ENCODE data around the gene EPHB2. TPM values are rescaled to one million over a fixed set of nuclear protein-coding genes. Genes with fewer than 3 reads are reported as not detected.
A peak's percentile ranks its signal among the peaks of the same experiment; 100 is the strongest.

The EPHB2 gene
- polyA plus RNA-seq, 4 donors: 1.1 to 52.5 (median 15.8) TPM

DNA sequence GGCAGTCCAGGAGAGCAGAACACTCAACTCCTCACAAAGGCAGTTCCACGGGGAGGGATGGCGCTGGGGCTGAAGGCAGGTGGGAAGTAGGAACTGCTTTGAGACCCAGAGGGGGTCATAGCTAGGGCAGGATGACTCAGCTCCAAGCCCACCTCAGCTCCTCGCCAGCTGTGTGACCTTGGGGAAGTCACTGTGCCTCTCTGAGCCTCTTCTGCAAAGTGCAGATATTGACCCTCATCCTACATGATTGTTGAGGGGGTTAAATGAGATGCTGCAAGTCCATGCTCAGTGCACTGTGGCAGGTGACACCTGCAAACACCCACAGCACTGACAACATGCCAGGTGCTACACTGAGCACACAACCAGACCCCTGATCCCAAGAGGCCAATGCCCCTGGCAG, 168.8 kb downstream of the EPHB2 start:
- no peaks in the 10 kb centered on the region for H3K27me3 ChIP-seq (ENCODE audit: control insufficient read depth in 3 of 3, insufficient read depth in 3 of 3, low read length in 3 of 3)
- DNase-seq (no peak), FAIRE-seq (no peak)
- H3K9me3 ChIP-seq (ENCODE audit: control insufficient read depth in 2 of 2, insufficient read depth in 1 of 2, low read depth in 1 of 2, low read length in 1 of 2): no peaks in the 10 kb centered on the region
- WGBS, 3 donors: 54 to 63% (median 56%) methylated on average over 3 of the region's 3 CpGs
- H3K4me3 ChIP-seq (ENCODE audit: low read depth in 1 of 3, low read length in 3 of 3): no peak overlapping the region
- H3K36me3 ChIP-seq (ENCODE audit: control insufficient read depth in 3 of 3, insufficient read depth in 2 of 3, low read depth in 1 of 3, low read length in 3 of 3): peaks cover 0 to 86% (median 0%) of the 10 kb centered on the region in 3 donors
- H3K27ac ChIP-seq (ENCODE audit: low read depth in 1 of 3, low read length in 2 of 3): no peak overlapping the region
- no peaks in the 10 kb centered on the region for H3K4me1 ChIP-seq (ENCODE audit: control insufficient read depth in 3 of 3, insufficient read depth in 2 of 3, low read depth in 1 of 3, low read length in 2 of 3)

- H3K4me3 ChIP-seq (ENCODE audit: low read depth in 1 of 3, low read length in 3 of 3): no peak overlapping the region
- FAIRE-seq (no peak), DNase-seq (no peak)
- peaks cover 0 to 88% (median 0%) of the 10 kb centered on the region in 3 donors for H3K36me3 ChIP-seq (ENCODE audit: control insufficient read depth in 3 of 3, insufficient read depth in 2 of 3, low read depth in 1 of 3, low read length in 3 of 3)
- no peaks in the 10 kb centered on the region for H3K4me1 ChIP-seq (ENCODE audit: control insufficient read depth in 3 of 3, insufficient read depth in 2 of 3, low read depth in 1 of 3, low read length in 2 of 3)
- H3K9me3 ChIP-seq (ENCODE audit: control insufficient read depth in 2 of 2, insufficient read depth in 1 of 2, low read depth in 1 of 2, low read length in 1 of 2): no peaks in the 10 kb centered on the region
- no peak overlapping the region for H3K27ac ChIP-seq (ENCODE audit: low read depth in 1 of 3, low read length in 2 of 3)
- WGBS, 3 donors: 62 to 68% (median 65%) methylated on average over 5 of the region's 5 CpGs
- H3K27me3 ChIP-seq (ENCODE audit: control insufficient read depth in 3 of 3, insufficient read depth in 3 of 3, low read length in 3 of 3): no peaks in the 10 kb centered on the region
Measured at GRCh38 chr1:22880174-22880601, 169.5 kb downstream of the EPHB2 start.

GRCh38 chr1:22883406-22883805, 172.8 kb downstream of the EPHB2 start:
- 85 to 92% (median 90%) methylated on average over 11 of the region's 11 CpGs for WGBS, 3 donors
- DNase-seq: no peak
- no peak overlapping the region for H3K27ac ChIP-seq (ENCODE audit: low read depth in 1 of 3, low read length in 2 of 3)
- H3K4me1 ChIP-seq (ENCODE audit: control insufficient read depth in 3 of 3, insufficient read depth in 2 of 3, low read depth in 1 of 3, low read length in 2 of 3): no peaks in the 10 kb centered on the region
- H3K9me3 ChIP-seq (ENCODE audit: control insufficient read depth in 2 of 2, insufficient read depth in 1 of 2, low read depth in 1 of 2, low read length in 1 of 2): no peaks in the 10 kb centered on the region
- no peak overlapping the region for H3K4me3 ChIP-seq (ENCODE audit: low read depth in 1 of 3, low read length in 3 of 3)
- FAIRE-seq: no peak
- H3K36me3 ChIP-seq (ENCODE audit: control insufficient read depth in 3 of 3, insufficient read depth in 2 of 3, low read depth in 1 of 3, low read length in 3 of 3): peaks cover 0 to 82% (median 0%) of the 10 kb centered on the region in 3 donors
- H3K27me3 ChIP-seq (ENCODE audit: control insufficient read depth in 3 of 3, insufficient read depth in 3 of 3, low read length in 3 of 3): no peaks in the 10 kb centered on the region

- no peak for DNase-seq
- H3K4me3 ChIP-seq (ENCODE audit: low read depth in 1 of 3, low read length in 3 of 3): no peak overlapping the region
- H3K36me3 ChIP-seq (ENCODE audit: control insufficient read depth in 3 of 3, insufficient read depth in 2 of 3, low read depth in 1 of 3, low read length in 3 of 3): peaks cover 0 to 71% (median 0%) of the 10 kb centered on the region in 3 donors
- H3K27me3 ChIP-seq (ENCODE audit: control insufficient read depth in 3 of 3, insufficient read depth in 3 of 3, low read length in 3 of 3): no peaks in the 10 kb centered on the region
- H3K4me1 ChIP-seq (ENCODE audit: control insufficient read depth in 3 of 3, insufficient read depth in 2 of 3, low read depth in 1 of 3, low read length in 2 of 3): no peaks in the 10 kb centered on the region
- no peak for FAIRE-seq
- H3K27ac ChIP-seq (ENCODE audit: low read depth in 1 of 3, low read length in 2 of 3): no peak overlapping the region
- H3K9me3 ChIP-seq (ENCODE audit: control insufficient read depth in 2 of 2, insufficient read depth in 1 of 2, low read depth in 1 of 2, low read length in 1 of 2): no peaks in the 10 kb centered on the region
- 57 to 77% (median 57%) methylated on average over 16 of the region's 16 CpGs for whole genome bisulfite sequencing, 3 donors
Measured at GRCh38 chr1:22884806-22885530, 174.3 kb downstream of the EPHB2 start.

DNA sequence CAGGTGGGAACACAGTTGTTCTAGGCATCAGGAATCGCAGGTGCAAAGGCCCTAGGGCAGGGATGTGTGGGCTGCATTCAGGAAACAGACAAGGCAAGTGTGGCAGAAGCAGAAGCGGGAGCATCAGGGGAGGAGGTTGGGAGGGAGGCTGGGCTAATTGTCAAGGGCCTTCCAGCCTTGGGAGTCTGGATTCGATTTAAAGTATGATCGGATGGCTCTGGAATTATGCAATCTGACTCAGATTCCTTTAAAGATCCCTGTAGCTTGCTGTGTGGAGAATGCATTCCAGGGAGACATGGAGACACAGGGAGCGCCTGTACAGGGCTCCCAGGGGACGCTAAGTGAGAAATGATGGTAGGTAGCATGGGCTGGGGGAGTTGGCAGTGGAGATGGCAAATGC, 175.6 kb downstream of the EPHB2 start:
- Histone ChIP-seq H3K27me3 (ENCODE audit: control insufficient read depth in 3 of 3, insufficient read depth in 3 of 3, low read length in 3 of 3) (no peaks in the 10 kb centered on the region), H3K27ac (ENCODE audit: low read depth in 1 of 3, low read length in 2 of 3) (no peak overlapping the region), H3K36me3 (ENCODE audit: control insufficient read depth in 3 of 3, insufficient read depth in 2 of 3, low read depth in 1 of 3, low read length in 3 of 3) (peaks cover 0 to 67% (median 0%) of the 10 kb centered on the region in 3 donors), H3K4me1 (ENCODE audit: control insufficient read depth in 3 of 3, insufficient read depth in 2 of 3, low read depth in 1 of 3, low read length in 2 of 3) (no peaks in the 10 kb centered on the region), H3K9me3 (ENCODE audit: control insufficient read depth in 2 of 2, insufficient read depth in 1 of 2, low read depth in 1 of 2, low read length in 1 of 2) (no peaks in the 10 kb centered on the region), H3K4me3 (ENCODE audit: low read depth in 1 of 3, low read length in 3 of 3) (no peak overlapping the region)
- FAIRE-seq (no peak), DNase-seq (no peak)
- WGBS, 3 donors: 68 to 84% (median 80%) methylated on average over 6 of the region's 6 CpGs

- DNase-seq: no peak
- Histone ChIP-seq H3K4me1 (ENCODE audit: control insufficient read depth in 3 of 3, insufficient read depth in 2 of 3, low read depth in 1 of 3, low read length in 2 of 3) (no peaks in the 10 kb centered on the region), H3K36me3 (ENCODE audit: control insufficient read depth in 3 of 3, insufficient read depth in 2 of 3, low read depth in 1 of 3, low read length in 3 of 3) (peaks cover 0 to 67% (median 0%) of the 10 kb centered on the region in 3 donors), H3K4me3 (ENCODE audit: low read depth in 1 of 3, low read length in 3 of 3) (no peak overlapping the region), H3K27me3 (ENCODE audit: control insufficient read depth in 3 of 3, insufficient read depth in 3 of 3, low read length in 3 of 3) (no peaks in the 10 kb centered on the region), H3K27ac (ENCODE audit: low read depth in 1 of 3, low read length in 2 of 3) (no peak overlapping the region), H3K9me3 (ENCODE audit: control insufficient read depth in 2 of 2, insufficient read depth in 1 of 2, low read depth in 1 of 2, low read length in 1 of 2) (no peaks in the 10 kb centered on the region)
- no peak for FAIRE-seq
- 79 to 81% (median 80%) methylated on average over 7 of the region's 7 CpGs for WGBS, 3 donors
Measured at GRCh38 chr1:22887491-22887890, 176.9 kb downstream of the EPHB2 start.

DNA sequence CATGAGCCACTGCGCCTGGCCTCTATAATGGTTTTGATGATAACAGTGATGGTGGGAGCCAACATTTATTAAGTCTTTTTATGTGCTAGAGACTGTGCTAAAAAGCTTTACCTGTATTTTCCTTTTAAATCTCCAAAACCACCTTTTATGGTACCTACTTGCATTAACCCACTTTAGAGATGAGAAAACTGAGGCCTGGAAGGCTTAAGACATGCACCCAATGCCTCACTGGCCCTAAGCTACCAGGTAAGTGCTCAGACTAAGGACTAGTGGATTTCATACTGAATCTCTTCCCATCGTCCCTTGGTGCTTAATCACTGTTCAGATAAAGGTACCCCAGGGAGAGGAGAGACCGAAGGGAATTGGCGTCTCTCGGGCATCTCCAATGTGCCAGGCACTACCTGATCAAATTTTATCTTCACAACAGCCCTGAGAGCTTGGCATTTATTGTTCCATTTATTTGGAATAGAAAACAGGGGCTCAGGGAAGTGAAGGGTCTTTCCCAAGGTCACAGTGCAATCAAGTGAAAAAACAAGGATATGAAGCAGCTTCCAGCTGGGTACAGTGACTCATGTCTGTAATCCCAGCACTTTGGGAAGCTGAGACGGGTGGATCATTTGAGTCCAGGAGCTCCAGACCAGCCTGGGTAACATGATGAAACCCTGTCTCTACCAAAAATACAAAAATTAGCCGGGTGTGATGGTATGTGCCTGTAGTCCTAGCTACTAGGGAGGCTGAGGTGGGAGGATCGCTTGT, 177.9 kb downstream of the EPHB2 start:
- Histone ChIP-seq H3K27ac (ENCODE audit: low read depth in 1 of 3, low read length in 2 of 3) (no peak overlapping the region), H3K27me3 (ENCODE audit: control insufficient read depth in 3 of 3, insufficient read depth in 3 of 3, low read length in 3 of 3) (no peaks in the 10 kb centered on the region), H3K4me1 (ENCODE audit: control insufficient read depth in 3 of 3, insufficient read depth in 2 of 3, low read depth in 1 of 3, low read length in 2 of 3) (no peaks in the 10 kb centered on the region), H3K36me3 (ENCODE audit: control insufficient read depth in 3 of 3, insufficient read depth in 2 of 3, low read depth in 1 of 3, low read length in 3 of 3) (peaks cover 0 to 64% (median 2%) of the 10 kb centered on the region in 3 donors), H3K4me3 (ENCODE audit: low read depth in 1 of 3, low read length in 3 of 3) (no peak overlapping the region), H3K9me3 (ENCODE audit: control insufficient read depth in 2 of 2, insufficient read depth in 1 of 2, low read depth in 1 of 2, low read length in 1 of 2) (no peaks in the 10 kb centered on the region)
- 81 to 85% (median 84%) methylated on average over 8 of the region's 8 CpGs for WGBS, 3 donors
- DNase-seq (no peak), FAIRE-seq (no peak)

DNA sequence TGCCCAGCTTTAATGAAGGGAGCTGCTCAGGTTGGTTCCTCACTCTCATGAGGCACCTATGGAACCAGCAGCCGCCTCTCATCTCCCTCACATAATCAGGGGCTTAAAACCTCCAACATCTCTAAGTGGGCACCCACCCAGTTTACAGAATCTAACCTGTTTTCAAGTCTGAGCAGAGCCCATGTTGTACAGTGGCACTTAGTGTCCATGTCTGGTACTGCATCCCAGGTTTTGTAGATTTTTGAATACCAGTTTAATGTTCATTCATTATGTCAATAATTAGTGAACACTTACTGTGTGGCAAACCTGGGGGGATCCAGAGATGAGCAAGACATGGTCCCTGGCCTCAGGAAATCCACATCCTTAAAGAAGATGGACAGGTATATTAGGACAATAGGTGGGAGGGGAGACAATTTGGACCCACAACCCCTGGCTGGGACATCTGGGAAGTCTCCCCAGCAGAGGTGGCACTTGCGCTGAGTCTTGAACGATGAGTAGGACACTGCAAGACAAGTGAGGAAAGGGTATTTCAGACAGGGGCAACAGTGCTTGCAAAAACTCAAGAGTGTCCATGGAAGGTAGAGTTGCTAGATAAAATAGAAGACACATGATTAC, 178.7 kb downstream of the EPHB2 start:
- FAIRE-seq: no peak
- H3K27me3 ChIP-seq (ENCODE audit: control insufficient read depth in 3 of 3, insufficient read depth in 3 of 3, low read length in 3 of 3): no peaks in the 10 kb centered on the region
- no peaks in the 10 kb centered on the region for H3K9me3 ChIP-seq (ENCODE audit: control insufficient read depth in 2 of 2, insufficient read depth in 1 of 2, low read depth in 1 of 2, low read length in 1 of 2)
- no peaks in the 10 kb centered on the region for H3K4me1 ChIP-seq (ENCODE audit: control insufficient read depth in 3 of 3, insufficient read depth in 2 of 3, low read depth in 1 of 3, low read length in 2 of 3)
- H3K36me3 ChIP-seq (ENCODE audit: control insufficient read depth in 3 of 3, insufficient read depth in 2 of 3, low read depth in 1 of 3, low read length in 3 of 3): peaks cover 0 to 65% (median 2%) of the 10 kb centered on the region in 3 donors
- no peak overlapping the region for H3K4me3 ChIP-seq (ENCODE audit: low read depth in 1 of 3, low read length in 3 of 3)
- peak; percentile 32 to 37 for DNase-seq
- no peak overlapping the region for H3K27ac ChIP-seq (ENCODE audit: low read depth in 1 of 3, low read length in 2 of 3)
- WGBS, 3 donors: 80 to 92% (median 80%) methylated on average over 3 of the region's 3 CpGs
